ENCODE data around the gene SOCS6. TPM values are rescaled to one million over a fixed set of nuclear protein-coding genes. Genes with fewer than 3 reads are reported as not detected.

Gene SOCS6
- total RNA-seq, 1 donor from 2014 or later = 23.7 TPM

DNA sequence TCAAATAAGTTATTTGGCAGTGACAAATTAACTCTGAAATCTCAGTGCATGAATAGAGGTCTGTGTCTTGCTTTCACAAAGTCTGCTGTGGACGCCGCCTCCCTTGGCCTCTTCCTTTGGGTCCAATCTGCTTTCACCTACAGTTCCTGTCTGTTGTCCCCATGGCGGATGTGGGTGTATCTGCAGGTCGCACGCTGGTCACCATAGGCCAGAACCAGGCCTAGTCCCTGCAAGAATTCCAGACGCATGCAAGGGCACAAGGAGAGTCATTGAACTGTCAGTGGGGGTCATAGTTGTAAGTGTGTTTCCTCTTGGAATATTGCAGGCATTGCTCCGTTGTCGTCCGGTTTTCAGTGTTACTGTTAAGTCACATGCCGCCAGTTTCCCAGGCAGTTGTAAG is 7.4 kb downstream of the SOCS6 start:
- Mint-ChIP-seq H3K36me3 (ENCODE audit: low read depth, unreplicated experiment) (no peaks in the 10 kb centered on the region), H3K4me1 (ENCODE audit: unreplicated experiment) (peaks cover 33% of the 10 kb centered on the region), H3K27ac (ENCODE audit: unreplicated experiment) (no peak overlapping the region), H3K27me3 (ENCODE audit: unreplicated experiment) (no peaks in the 10 kb centered on the region), H3K4me3 (ENCODE audit: unreplicated experiment) (peak overlapping the region; percentile 34), H3K9me3 (ENCODE audit: unreplicated experiment) (no peaks in the 10 kb centered on the region)
- TF ChIP-seq, protein P1, sequence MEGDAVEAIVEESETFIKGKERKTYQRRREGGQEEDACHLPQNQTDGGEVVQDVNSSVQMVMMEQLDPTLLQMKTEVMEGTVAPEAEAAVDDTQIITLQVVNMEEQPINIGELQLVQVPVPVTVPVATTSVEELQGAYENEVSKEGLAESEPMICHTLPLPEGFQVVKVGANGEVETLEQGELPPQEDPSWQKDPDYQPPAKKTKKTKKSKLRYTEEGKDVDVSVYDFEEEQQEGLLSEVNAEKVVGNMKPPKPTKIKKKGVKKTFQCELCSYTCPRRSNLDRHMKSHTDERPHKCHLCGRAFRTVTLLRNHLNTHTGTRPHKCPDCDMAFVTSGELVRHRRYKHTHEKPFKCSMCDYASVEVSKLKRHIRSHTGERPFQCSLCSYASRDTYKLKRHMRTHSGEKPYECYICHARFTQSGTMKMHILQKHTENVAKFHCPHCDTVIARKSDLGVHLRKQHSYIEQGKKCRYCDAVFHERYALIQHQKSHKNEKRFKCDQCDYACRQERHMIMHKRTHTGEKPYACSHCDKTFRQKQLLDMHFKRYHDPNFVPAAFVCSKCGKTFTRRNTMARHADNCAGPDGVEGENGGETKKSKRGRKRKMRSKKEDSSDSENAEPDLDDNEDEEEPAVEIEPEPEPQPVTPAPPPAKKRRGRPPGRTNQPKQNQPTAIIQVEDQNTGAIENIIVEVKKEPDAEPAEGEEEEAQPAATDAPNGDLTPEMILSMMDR (IDR thresholded peaks at IDR 0.05; ENCODE audit: unreplicated experiment) = no peak
- no peak for DNase-seq (ENCODE audit: low spot score)

DNA sequence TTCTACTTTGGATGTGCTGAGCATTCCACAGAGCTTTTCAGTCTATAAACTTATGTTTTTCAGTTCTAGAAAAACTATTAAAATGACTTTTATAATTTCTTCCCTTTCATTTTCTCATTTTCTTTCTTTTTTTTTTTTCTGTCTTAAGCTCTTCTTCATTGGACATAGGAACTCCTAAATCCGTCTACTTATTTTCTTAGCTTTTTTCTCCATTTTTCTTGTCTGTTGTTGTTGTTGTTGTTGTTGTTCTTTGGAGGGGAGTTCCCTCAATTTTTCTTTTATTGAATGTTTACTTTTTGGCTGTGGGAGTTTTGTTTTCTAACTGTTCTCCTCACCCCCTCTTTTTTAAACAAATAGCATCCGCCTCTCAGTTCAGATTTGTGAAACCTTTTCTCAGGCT is 7.9 kb downstream of the SOCS6 start:
- Mint-ChIP-seq H3K4me1 (ENCODE audit: unreplicated experiment) (peaks cover 33% of the 10 kb centered on the region), H3K27me3 (ENCODE audit: unreplicated experiment) (no peaks in the 10 kb centered on the region), H3K9me3 (ENCODE audit: unreplicated experiment) (no peaks in the 10 kb centered on the region), H3K4me3 (ENCODE audit: unreplicated experiment) (no peak overlapping the region), H3K27ac (ENCODE audit: unreplicated experiment) (no peak overlapping the region), H3K36me3 (ENCODE audit: low read depth, unreplicated experiment) (no peaks in the 10 kb centered on the region)
- DNase-seq (ENCODE audit: low spot score) = no peak
- TF ChIP-seq, protein P1 (IDR thresholded peaks at IDR 0.05; ENCODE audit: unreplicated experiment) = no peak

DNA sequence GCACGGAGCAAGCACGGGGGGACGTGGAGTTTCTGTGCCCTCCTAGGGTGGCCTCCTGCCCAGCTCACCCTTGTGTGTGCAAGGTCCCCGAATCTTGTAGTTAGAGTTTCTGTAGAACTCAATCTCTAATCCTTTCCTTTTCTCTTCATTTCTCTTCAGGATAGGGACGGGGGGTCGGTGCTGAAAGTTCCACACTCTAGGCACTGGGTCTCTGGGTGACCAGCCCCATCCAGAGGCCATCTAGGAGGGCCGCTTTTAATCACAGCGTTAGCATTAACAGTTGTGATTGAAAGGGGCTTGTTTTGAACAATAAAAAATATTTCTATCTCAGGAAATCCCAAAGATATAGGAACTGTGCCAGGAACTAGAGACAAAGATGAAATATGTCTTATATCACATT is 10.5 kb downstream of the SOCS6 start:
- TF ChIP-seq, protein P1 (IDR thresholded peaks at IDR 0.05; ENCODE audit: unreplicated experiment) = no peak
- H3K27me3 Mint-ChIP-seq (ENCODE audit: unreplicated experiment) = no peaks in the 10 kb centered on the region
- no peak for DNase-seq (ENCODE audit: low spot score)
- H3K36me3 Mint-ChIP-seq (ENCODE audit: low read depth, unreplicated experiment) = no peaks in the 10 kb centered on the region
- H3K27ac Mint-ChIP-seq (ENCODE audit: unreplicated experiment) = no peak overlapping the region
- H3K9me3 Mint-ChIP-seq (ENCODE audit: unreplicated experiment) = no peaks in the 10 kb centered on the region
- no peak overlapping the region for H3K4me3 Mint-ChIP-seq (ENCODE audit: unreplicated experiment)
- peaks cover 23% of the 10 kb centered on the region for H3K4me1 Mint-ChIP-seq (ENCODE audit: unreplicated experiment)

DNA sequence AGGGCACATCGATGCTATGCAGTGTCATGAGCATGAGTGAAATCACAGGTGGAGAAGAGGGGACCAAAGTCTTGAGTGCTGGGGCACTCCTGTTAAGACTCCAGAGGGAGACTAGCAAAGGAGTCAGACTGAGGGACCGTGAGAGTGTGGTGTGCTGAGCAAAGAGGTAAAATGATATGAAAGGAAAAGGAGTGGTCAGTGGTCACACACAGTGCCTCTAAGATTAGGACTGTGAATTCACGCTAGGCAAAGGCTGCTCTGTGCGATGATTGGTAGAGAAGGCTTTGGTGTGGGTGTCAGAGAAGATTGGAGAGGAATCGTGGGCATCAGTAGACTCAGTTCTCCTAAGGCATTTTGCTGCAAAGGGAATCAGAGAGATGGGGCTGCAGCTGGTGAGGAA is 12.8 kb downstream of the SOCS6 start:
- TF ChIP-seq, protein P1 (IDR thresholded peaks at IDR 0.05; ENCODE audit: unreplicated experiment) = no peak
- H3K9me3 Mint-ChIP-seq (ENCODE audit: unreplicated experiment) = no peaks in the 10 kb centered on the region
- DNase-seq (ENCODE audit: low spot score) = no peak

DNA sequence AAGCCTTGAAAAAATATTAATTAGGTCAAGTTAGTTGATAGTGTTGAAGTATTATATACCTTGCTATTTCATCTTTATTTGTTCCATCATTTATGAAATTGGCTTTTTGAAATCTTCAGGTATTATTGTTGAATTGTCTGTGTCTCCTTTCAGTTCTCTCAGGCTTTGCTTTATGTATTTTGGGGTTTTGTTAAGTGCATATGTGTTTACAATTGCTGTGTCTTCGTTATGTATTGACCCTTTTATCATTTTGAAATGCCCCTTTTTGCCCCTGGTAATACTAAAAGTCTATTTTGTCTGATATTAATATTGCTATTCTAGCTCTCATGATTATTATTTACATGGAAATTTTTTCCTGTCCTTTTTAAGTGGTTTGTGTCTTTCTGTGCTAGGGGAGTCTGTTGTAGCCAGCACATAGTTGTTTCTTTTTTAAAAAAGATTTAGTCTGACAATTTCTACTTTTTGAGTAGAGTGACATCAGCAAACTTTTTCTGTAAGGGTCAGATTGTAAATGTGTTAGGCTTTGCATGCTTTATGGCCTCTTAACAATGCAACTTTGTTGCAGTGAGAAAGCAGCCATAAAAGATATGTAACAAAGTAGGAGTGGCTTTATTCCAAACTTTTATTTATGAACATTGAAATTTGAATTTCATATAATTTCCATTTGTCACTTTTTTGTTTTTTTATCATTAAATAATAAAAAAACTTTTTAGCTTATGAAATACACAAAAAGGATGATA is 19.9 kb downstream of the SOCS6 start:
- Mint-ChIP-seq H3K4me3 (ENCODE audit: unreplicated experiment) (no peak overlapping the region), H3K27me3 (ENCODE audit: unreplicated experiment) (peaks cover 2% of the 10 kb centered on the region), H3K9me3 (ENCODE audit: unreplicated experiment) (no peaks in the 10 kb centered on the region), H3K27ac (ENCODE audit: unreplicated experiment) (no peak overlapping the region), H3K4me1 (ENCODE audit: unreplicated experiment) (no peaks in the 10 kb centered on the region), H3K36me3 (ENCODE audit: low read depth, unreplicated experiment) (no peaks in the 10 kb centered on the region)
- DNase-seq (ENCODE audit: low spot score) = no peak
- TF ChIP-seq, protein P1 (IDR thresholded peaks at IDR 0.05; ENCODE audit: unreplicated experiment) = no peak

More for the DNA sequence above, 12.8 kb downstream of the SOCS6 start:
- H3K27me3 Mint-ChIP-seq (ENCODE audit: unreplicated experiment) = peaks cover 2% of the 10 kb centered on the region
- no peak overlapping the region for H3K4me3 Mint-ChIP-seq (ENCODE audit: unreplicated experiment)
- no peak overlapping the region for H3K27ac Mint-ChIP-seq (ENCODE audit: unreplicated experiment)
- H3K4me1 Mint-ChIP-seq (ENCODE audit: unreplicated experiment) = peaks cover 5% of the 10 kb centered on the region
- H3K36me3 Mint-ChIP-seq (ENCODE audit: low read depth, unreplicated experiment) = no peaks in the 10 kb centered on the region

Data from endothelial cell (in vitro differentiated cells).